SU-DHL-6 (cell line): ENCODE measurements around the gene NFIB.

Experiments used
- H2AFZ ChIP-seq: fragments of 200-600 bp; sonication (generic); 2 replicates; pipeline ENCODE4 v1.6.1; 2014; ENCODE audit warnings: low read depth, mild to moderate bottlenecking, moderate library complexity, mixed read lengths, antibody characterized with exemption, low read length; ENCODE audit not compliant: severe bottlenecking
- H3F3A ChIP-seq: fragments of 200-600 bp; shearing (Covaris generic); 2 replicates; pipeline ENCODE4 v1.6.0; 2016; ENCODE audit warnings: antibody characterized with exemption, mild to moderate bottlenecking; ENCODE audit not compliant: insufficient read depth
- H3K27ac ChIP-seq: fragments of 200-600 bp; sonication (generic); 2 replicates; pipeline ENCODE4 v1.5.1; 2016; ENCODE audit warnings: low read depth, mild to moderate bottlenecking, low read length, moderate library complexity, mixed read lengths
- H3K27me3 ChIP-seq: fragments of 200-600 bp; sonication (generic), shearing (Covaris generic); 2 replicates; pipeline ENCODE4 v1.6.0; 2014; ENCODE audit warnings: mild to moderate bottlenecking, low read length
- H3K36me3 ChIP-seq: fragments of 200-600 bp; sonication (generic); 2 replicates; pipeline ENCODE4 v1.6.1; 2014; ENCODE audit warnings: mild to moderate bottlenecking, low read length, mixed read lengths
- H3K4me2 ChIP-seq: fragments of 300-600, 200-600 bp; shearing (Covaris generic), sonication (generic); 2 replicates; pipeline ENCODE4 v1.6.0; 2014; ENCODE audit warnings: low read length, low read depth, mild to moderate bottlenecking; ENCODE audit not compliant: poor library complexity, severe bottlenecking
- H3K4me3 ChIP-seq: fragments of 200-600 bp; sonication (generic); 2 replicates; pipeline ENCODE4 v1.5.1; 2014; ENCODE audit warnings: antibody characterized with exemption, low read length, mild to moderate bottlenecking, mixed read lengths; ENCODE audit not compliant: insufficient read depth, poor library complexity, severe bottlenecking
- H3K79me2 ChIP-seq: fragments of 200-600 bp; sonication (generic); 2 replicates; pipeline ENCODE4 v1.6.1; 2014; ENCODE audit warnings: mild to moderate bottlenecking, low read length, moderate library complexity; ENCODE audit not compliant: insufficient read depth
- H3K9ac ChIP-seq: fragments of 200-600 bp; sonication (generic); 2 replicates; pipeline ENCODE4 v1.7.0; 2014; ENCODE audit warnings: mild to moderate bottlenecking, low read length
- H3K9me2 ChIP-seq: fragments of 200-600 bp; sonication (generic); replicated peaks from 2 replicates; pipeline ENCODE4 v1.6.1; 2014; ENCODE audit warnings: low read length; ENCODE audit not compliant: insufficient read depth
- H3K9me3 ChIP-seq: fragments of 200-600 bp; sonication (generic); 2 replicates; pipeline ENCODE4 v1.6.1; 2014; ENCODE audit warnings: low read length, mixed read lengths; ENCODE audit not compliant: insufficient read depth
- H4K20me1 ChIP-seq: fragments of 200-600 bp; sonication (generic); 2 replicates; pipeline ENCODE4 v1.6.1; 2014; ENCODE audit warnings: low read depth, mild to moderate bottlenecking, antibody characterized with exemption, low read length, moderate library complexity, mixed read lengths
- CTCF ChIP-seq: fragments of 200-600 bp; sonication (generic); IDR thresholded peaks from one replicate; pipeline ENCODE4 v1.5.1; 2017; ENCODE audit warnings: antibody characterized with exemption, mild to moderate bottlenecking, low read length, moderate library complexity; ENCODE audit not compliant: insufficient read depth, poor library complexity, severe bottlenecking
- EZH2phosphoT487 ChIP-seq: fragments of 200-600 bp; sonication (generic), shearing (Covaris generic); conservative IDR thresholded peaks from 2 replicates; pipeline ENCODE4 v1.6.1; 2018; ENCODE audit warnings: mild to moderate bottlenecking, antibody characterized with exemption, low read length, moderate library complexity, mixed read lengths

Gene NFIB

GRCh38 chr9:14238518-14238917 is 75.4 kb downstream of the NFIB start:
- H2AFZ ChIP-seq = no peak overlapping the region
- H3K27ac ChIP-seq = no peak overlapping the region
- no peak overlapping the region for H3K9ac ChIP-seq
- H3K4me2 ChIP-seq = no peak overlapping the region
- H3K9me2 ChIP-seq = no peaks in the 10 kb centered on the region
- no peaks in the 10 kb centered on the region; the same call in 1 of the 2 replicates for H3K27me3 ChIP-seq
- H4K20me1 ChIP-seq = no peaks in the 10 kb centered on the region
- H3K79me2 ChIP-seq = no peaks in the 10 kb centered on the region
- H3K4me3 ChIP-seq = no peak overlapping the region
- no peaks in the 10 kb centered on the region for H3K9me3 ChIP-seq
- H3F3A ChIP-seq = no peaks in the 10 kb centered on the region
- TF ChIP-seq CTCF (no peak), EZH2phosphoT487 (no peak)
- H3K36me3 ChIP-seq = no peaks in the 10 kb centered on the region

GRCh38 chr9:14238079-14238478 is 75.9 kb downstream of the NFIB start:
- Histone ChIP-seq H3K79me2 (no peaks in the 10 kb centered on the region), H3F3A (no peaks in the 10 kb centered on the region)

GRCh38 chr9:14236591-14236990 is 77.3 kb downstream of the NFIB start:
- no peak overlapping the region for H3K9ac ChIP-seq
- H2AFZ ChIP-seq = no peak overlapping the region
- no peaks in the 10 kb centered on the region for H3K36me3 ChIP-seq
- no peak overlapping the region for H3K4me2 ChIP-seq
- no peaks in the 10 kb centered on the region; the same call in 1 of the 2 replicates for H3K27me3 ChIP-seq
- H3K9me3 ChIP-seq = no peaks in the 10 kb centered on the region
- H3K27ac ChIP-seq = no peak overlapping the region
- no peak overlapping the region for H3K4me3 ChIP-seq
- H4K20me1 ChIP-seq = no peaks in the 10 kb centered on the region
- H3F3A ChIP-seq = no peaks in the 10 kb centered on the region
- no peaks in the 10 kb centered on the region for H3K9me2 ChIP-seq
- no peaks in the 10 kb centered on the region for H3K79me2 ChIP-seq
- TF ChIP-seq CTCF (no peak), EZH2phosphoT487 (no peak)

More at GRCh38 chr9:14238079-14238478, 75.9 kb downstream of the NFIB start:
- no peak overlapping the region for H3K4me2 ChIP-seq
- H3K4me3 ChIP-seq = no peak overlapping the region
- H3K9me2 ChIP-seq = no peaks in the 10 kb centered on the region
- no peaks in the 10 kb centered on the region; the same call in 1 of the 2 replicates for H3K27me3 ChIP-seq
- no peak overlapping the region for H3K9ac ChIP-seq
- H3K9me3 ChIP-seq = no peaks in the 10 kb centered on the region
- no peak overlapping the region for H2AFZ ChIP-seq
- H3K36me3 ChIP-seq = no peaks in the 10 kb centered on the region
- H4K20me1 ChIP-seq = no peaks in the 10 kb centered on the region
- TF ChIP-seq CTCF (no peak), EZH2phosphoT487 (no peak)
- no peak overlapping the region for H3K27ac ChIP-seq

GRCh38 chr9:14232111-14232510 is 81.8 kb downstream of the NFIB start:
- H3K9me2 ChIP-seq = no peaks in the 10 kb centered on the region
- no peaks in the 10 kb centered on the region for H3K27me3 ChIP-seq
- H3K79me2 ChIP-seq = no peaks in the 10 kb centered on the region
- no peak overlapping the region for H2AFZ ChIP-seq
- H3K27ac ChIP-seq = no peak overlapping the region
- H3K9me3 ChIP-seq = no peaks in the 10 kb centered on the region
- H3F3A ChIP-seq = no peaks in the 10 kb centered on the region
- no peak overlapping the region for H3K9ac ChIP-seq
- TF ChIP-seq EZH2phosphoT487 (no peak), CTCF (no peak)
- no peak overlapping the region for H3K4me2 ChIP-seq
- no peak overlapping the region for H3K4me3 ChIP-seq
- H4K20me1 ChIP-seq = no peaks in the 10 kb centered on the region
- H3K36me3 ChIP-seq = no peaks in the 10 kb centered on the region
